H9 (cell line): ENCODE results near the gene ZBTB25. TPM values are rescaled to one million over a fixed set of nuclear protein-coding genes. Genes with fewer than 3 reads are reported as not detected.

Experiments
- DNase-seq: peaks from one replicate; pipeline ENCODE4 v3.0.0-alpha.2; 2017
- H2AFZ ChIP-seq: one replicate; pipeline ENCODE4 v1.6.1; 2013; ENCODE audit warnings: mild to moderate bottlenecking, low read length, control low read depth, moderate library complexity
- H2AK5ac ChIP-seq: 2 replicates; pipeline ENCODE4 v1.6.1; 2013; ENCODE audit warnings: low read length, control low read depth, mixed read lengths; ENCODE audit not compliant: insufficient read length
- H2BK120ac ChIP-seq: one replicate; pipeline ENCODE4 v1.6.1; 2013; ENCODE audit warnings: low read depth, mild to moderate bottlenecking, low read length, control low read depth, inconsistent platforms; ENCODE audit not compliant: poor library complexity, severe bottlenecking
- H2BK12ac ChIP-seq: 2 replicates; pipeline ENCODE4 v1.6.1; 2013; ENCODE audit warnings: low read length, control low read depth, mixed read lengths, low read depth; ENCODE audit not compliant: insufficient read length
- H2BK15ac ChIP-seq: 2 replicates; pipeline ENCODE4 v1.6.1; 2013; ENCODE audit warnings: low read depth, low read length, control low read depth
- H2BK20ac ChIP-seq: one replicate; pipeline ENCODE4 v1.6.1; 2013; ENCODE audit warnings: low read depth, mild to moderate bottlenecking, low read length, control low read depth, inconsistent platforms; ENCODE audit not compliant: poor library complexity, severe bottlenecking
- H2BK5ac ChIP-seq: 2 replicates; pipeline ENCODE4 v1.6.1; 2013; ENCODE audit warnings: low read length, control low read depth, mixed read lengths; ENCODE audit not compliant: insufficient read length
- H3K14ac ChIP-seq: 2 replicates; pipeline ENCODE4 v1.6.1; 2013; ENCODE audit warnings: low read length, control low read depth; ENCODE audit not compliant: insufficient read depth
- H3K18ac ChIP-seq: 2 replicates; pipeline ENCODE4 v1.6.1; 2013; ENCODE audit warnings: low read depth, mild to moderate bottlenecking, mixed read lengths, low read length, control low read depth; ENCODE audit not compliant: insufficient read length
- H3K23ac ChIP-seq: 2 replicates; pipeline ENCODE4 v1.6.1; 2013; ENCODE audit warnings: low read length, control low read depth, mixed read lengths, low read depth; ENCODE audit not compliant: insufficient read length
- H3K23me2 ChIP-seq: 2 replicates; pipeline ENCODE4 v1.6.1; 2013; ENCODE audit warnings: low read depth, mild to moderate bottlenecking, mixed read lengths, low read length, control low read depth; ENCODE audit not compliant: insufficient read length, poor library complexity, severe bottlenecking
- H3K27ac ChIP-seq: 2 replicates; pipeline ENCODE4 v1.5.1; 2013; ENCODE audit warnings: low read length, control low read depth, mixed read lengths, low read depth; ENCODE audit not compliant: insufficient read length
- H3K27me3 ChIP-seq: 2 replicates; pipeline ENCODE4 v1.6.1; 2013; ENCODE audit warnings: low read length, control low read depth, inconsistent platforms; ENCODE audit not compliant: insufficient read depth
- H3K4ac ChIP-seq: 2 replicates; pipeline ENCODE4 v1.6.1; 2013; ENCODE audit warnings: low read depth, mild to moderate bottlenecking, control low read depth, inconsistent platforms, low read length, moderate library complexity
- H3K4me1 ChIP-seq: 2 replicates; pipeline ENCODE4 v1.6.1; 2013; ENCODE audit warnings: low read length, control low read depth, inconsistent platforms; ENCODE audit not compliant: insufficient read depth
- H3K4me2 ChIP-seq: 2 replicates; pipeline ENCODE4 v1.6.1; 2013; ENCODE audit warnings: low read length, control low read depth, mixed read lengths; ENCODE audit not compliant: insufficient read length, insufficient read depth
- H3K56ac ChIP-seq: 2 replicates; pipeline ENCODE4 v1.6.1; 2013; ENCODE audit warnings: low read depth, mild to moderate bottlenecking, mixed read lengths, low read length, control low read depth; ENCODE audit not compliant: insufficient read length
- H3K79me1 ChIP-seq: 2 replicates; pipeline ENCODE4 v1.6.1; 2013; ENCODE audit warnings: low read depth, mild to moderate bottlenecking, moderate library complexity, low read length, control low read depth, inconsistent platforms; ENCODE audit not compliant: insufficient read depth, poor library complexity, severe bottlenecking
- H3K79me2 ChIP-seq: 2 replicates; pipeline ENCODE4 v1.6.1; 2013; ENCODE audit warnings: low read length, control low read depth, inconsistent platforms; ENCODE audit not compliant: insufficient read depth
- H3K9ac ChIP-seq: 2 replicates; pipeline ENCODE4 v1.6.1; 2013; ENCODE audit warnings: low read length, control low read depth, mixed read lengths; ENCODE audit not compliant: insufficient read length; ENCODE audit errors: extremely low read depth
- H3K9me3 ChIP-seq: one replicate; pipeline ENCODE4 v1.6.1; 2013; ENCODE audit warnings: low read depth, low read length, inconsistent platforms; ENCODE audit not compliant: control insufficient read depth
- H3T11ph ChIP-seq: one replicate; pipeline ENCODE4 v1.6.1; 2013; ENCODE audit warnings: mild to moderate bottlenecking, low read length, control low read depth, inconsistent platforms
- H4K20me1 ChIP-seq: one replicate; pipeline ENCODE4 v1.6.1; 2013; ENCODE audit not compliant: control insufficient read depth, insufficient read length, insufficient read depth
- H4K5ac ChIP-seq: 2 replicates; pipeline ENCODE4 v1.6.1; 2013; ENCODE audit warnings: low read depth, mild to moderate bottlenecking, mixed read lengths, low read length, control low read depth; ENCODE audit not compliant: insufficient read length
- H4K8ac ChIP-seq: replicated peaks from 2 replicates; pipeline ENCODE4 v1.6.1; 2013; ENCODE audit warnings: low read length, control low read depth, mixed read lengths, low read depth; ENCODE audit not compliant: insufficient read length
- H4K91ac ChIP-seq: 2 replicates; pipeline ENCODE4 v1.6.1; 2013; ENCODE audit warnings: low read depth, mild to moderate bottlenecking, moderate library complexity, mixed read lengths, low read length, control low read depth; ENCODE audit not compliant: insufficient read length
- H3K27ac Mint-ChIP-seq, 3 experiments: 2 replicates in 2 of 3; 3 replicates in 1 of 3; pipeline ENCODE4 v1.8.0; 2020 to 2021; ENCODE audit warnings: mixed read lengths in 3 of 3, mild to moderate bottlenecking in 1 of 3, moderate library complexity in 1 of 3
- H3K27me3 Mint-ChIP-seq: 2 replicates; pipeline ENCODE4 v1.8.0; 2021; ENCODE audit warnings: low read depth, mild to moderate bottlenecking, moderate library complexity, mixed read lengths
- H3K36me3 Mint-ChIP-seq, 3 experiments: 2 replicates in 2 of 3; 3 replicates in 1 of 3; pipeline ENCODE4 v1.8.0; 2020 to 2021; ENCODE audit warnings: low read depth in 3 of 3, mixed read lengths in 3 of 3; ENCODE audit not compliant: insufficient read depth in 1 of 3
- H3K4me1 Mint-ChIP-seq, 2 experiments: 2 replicates each; pipeline ENCODE4 v1.8.0; 2020; ENCODE audit warnings: mixed read lengths in 2 of 2
- H3K4me3 Mint-ChIP-seq, 2 experiments: 2 replicates in 1 of 2; 3 replicates in 1 of 2; pipeline ENCODE4 v1.8.0; 2020 to 2021; ENCODE audit warnings: mild to moderate bottlenecking in 2 of 2, mixed read lengths in 2 of 2, moderate library complexity in 1 of 2
- H3K9me3 Mint-ChIP-seq, 2 experiments: 2 replicates in 1 of 2; 3 replicates in 1 of 2; pipeline ENCODE4 v1.8.0; 2020; ENCODE audit warnings: mild to moderate bottlenecking in 2 of 2, mixed read lengths in 2 of 2, moderate library complexity in 1 of 2
- CTCF ChIP-seq: fragments of 200-600 bp; sonication (generic); conservative IDR thresholded peaks from 3 replicates; pipeline ENCODE4 v1.8.0; 2021; ENCODE audit warnings: antibody characterized with exemption, mild to moderate bottlenecking
- WGBS: extraction: QIAGEN DNeasy Blood & Tissue Kit; methylation state at CpG from one replicate; pipeline ENCODE4 v1.1.7; 2013; ENCODE audit warnings: missing lambda C conversion rate, low lambda C conversion rate, mixed read lengths; ENCODE audit not compliant: insufficient read length; ENCODE audit errors: extremely low coverage; 5-methylcytosine and 5-hydroxymethylcytosine counted together
- total RNA-seq: library from RNA; stranded (reverse); gene quantifications from 2 replicates; pipeline ENCODE4 v1.2.1, GENCODE V29; 2021

ZBTB25 gene
- total RNA-seq, 1 experiment from 2014 or later, result 8.2 TPM

- WGBS, result no CpG with 5 or more reads among the region's 29 CpGs
- H2BK5ac ChIP-seq, result no peak overlapping the region
These were observed 678 bp downstream of the ZBTB25 start for GRCh38 chr14:64502887-64503433.

More at GRCh38 chr14:64502887-64503433, 678 bp downstream of the ZBTB25 start:
- peak overlapping the region; percentile 75 for H3K9ac ChIP-seq
- H4K8ac ChIP-seq, result no peak overlapping the region
- H3T11ph ChIP-seq, result no peak overlapping the region
- Mint-ChIP-seq H3K9me3 (no peaks in the 10 kb centered on the region), H3K27me3 (no peaks in the 10 kb centered on the region), H3K36me3 (peaks cover 7 to 15% (median 14%) of the 10 kb centered on the region in 3 experiments; a peak in 6 of 7 replicates), H3K27ac (peak overlapping the region; percentile 91 to 92 (median 91)), H3K4me3 (peak overlapping the region; percentile 84 to 86), H3K4me1 (peaks cover 39 to 40% of the 10 kb centered on the region in 2 experiments)
- peaks cover 15% of the 10 kb centered on the region for H3K23me2 ChIP-seq
- H4K20me1 ChIP-seq, result no peaks in the 10 kb centered on the region
- no peak overlapping the region for H2BK12ac ChIP-seq
- no peak overlapping the region for H3K56ac ChIP-seq
- H2BK20ac ChIP-seq, result no peak overlapping the region
- no peaks in the 10 kb centered on the region; the same call in 1 of the 2 replicates for H3K4me1 ChIP-seq
- H2BK15ac ChIP-seq, result no peak overlapping the region
- H3K23ac ChIP-seq, result no peak overlapping the region
- no peaks in the 10 kb centered on the region for H3K9me3 ChIP-seq
- no peak overlapping the region for H4K91ac ChIP-seq
- peak overlapping the region; percentile 12 for H3K18ac ChIP-seq
- no peak overlapping the region for H3K27ac ChIP-seq
- H2AK5ac ChIP-seq, result no peak overlapping the region
- no peaks in the 10 kb centered on the region for H3K27me3 ChIP-seq
- peak overlapping the region; percentile 83; the same call in 1 of the 2 replicates for H3K14ac ChIP-seq
- no peak for TF ChIP-seq CTCF
- peak overlapping the region; percentile 91 for H3K4me2 ChIP-seq
- DNase-seq, result no peak
- H3K79me1 ChIP-seq, result no peaks in the 10 kb centered on the region
- no peak overlapping the region for H4K5ac ChIP-seq
- H3K4ac ChIP-seq, result no peak overlapping the region
- no peak overlapping the region for H2AFZ ChIP-seq
- H2BK120ac ChIP-seq, result no peak overlapping the region
- H3K79me2 ChIP-seq, result peaks cover 22% of the 10 kb centered on the region; the same call in 1 of the 2 replicates
